Activated CD4-positive, alpha-beta T cell treated with anti-CD3 and anti-CD28 coated beads for 4 hours (primary cell): ENCODE results near the gene LRRC7.
"Not testable (repeated sequence)": the region's sequence is repeated elsewhere in the genome, so short reads cannot be mapped to it uniquely, and the experiment has no call there.

ENCODE experiments used
- DNase-seq, 2 donors: peaks; one replicate each; pipeline ENCODE4 v3.0.0-alpha.2; 2020

The LRRC7 gene

GRCh38 chr1:69702085-69702484 is 134.4 kb downstream of the LRRC7 start:
- no peak for DNase-seq

DNA sequence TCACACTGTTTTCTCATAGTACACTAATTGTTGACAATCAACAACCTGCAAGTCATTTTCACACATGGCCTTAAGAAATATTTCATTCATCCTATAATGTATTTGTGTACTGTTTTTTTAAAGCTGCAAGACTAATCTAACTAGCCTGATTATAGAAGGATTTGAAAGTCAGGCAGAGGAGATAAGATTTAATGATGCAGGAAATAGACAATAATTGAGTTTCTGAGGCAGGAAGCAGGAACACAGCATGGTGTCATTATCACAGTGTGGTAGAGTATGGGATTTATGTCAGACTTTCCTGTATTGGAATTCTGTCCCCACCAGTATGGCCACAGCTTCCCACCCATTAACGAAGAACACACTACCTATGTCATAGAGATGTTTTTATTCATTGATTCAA is 138.8 kb downstream of the LRRC7 start:
- no peak for DNase-seq

GRCh38 chr1:69707103-69707502 is 139.4 kb downstream of the LRRC7 start:
- no peak for DNase-seq

DNA sequence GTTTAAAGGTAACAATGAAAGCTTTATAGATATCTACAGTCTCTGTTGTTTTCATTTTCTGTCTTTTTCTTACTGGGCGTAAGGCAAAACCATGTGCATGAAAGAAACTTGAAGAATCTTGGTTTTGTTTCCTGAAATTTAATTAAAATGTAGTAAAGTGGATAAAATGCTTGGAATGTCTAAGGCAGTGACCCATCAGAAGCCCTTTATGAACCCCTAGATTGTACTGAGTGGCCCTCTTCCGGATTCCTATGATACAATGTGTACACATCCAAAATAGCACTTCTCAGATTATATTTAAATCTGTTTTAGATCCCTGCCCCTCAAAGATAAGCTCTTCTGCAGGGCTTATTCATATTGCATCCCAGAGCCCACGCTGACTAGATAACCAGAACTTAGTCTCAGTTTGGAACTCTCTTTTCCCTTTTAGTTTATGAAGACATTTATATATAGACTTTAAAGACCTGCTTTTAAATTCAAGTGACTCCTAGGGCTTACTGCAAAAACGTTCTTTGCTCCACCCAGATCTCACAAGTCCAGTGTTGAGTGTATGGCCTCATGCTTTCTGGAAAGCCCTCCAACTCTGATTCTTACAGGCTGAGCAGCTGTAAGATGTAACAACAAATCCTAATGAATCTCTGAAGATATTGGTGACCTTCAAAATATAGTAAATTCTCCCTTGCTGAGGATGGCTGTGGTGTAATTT is 142.9 kb downstream of the LRRC7 start:
- no peak for DNase-seq

- no peak for DNase-seq
Measured at GRCh38 chr1:69711190-69711930, 143.6 kb downstream of the LRRC7 start.

DNA sequence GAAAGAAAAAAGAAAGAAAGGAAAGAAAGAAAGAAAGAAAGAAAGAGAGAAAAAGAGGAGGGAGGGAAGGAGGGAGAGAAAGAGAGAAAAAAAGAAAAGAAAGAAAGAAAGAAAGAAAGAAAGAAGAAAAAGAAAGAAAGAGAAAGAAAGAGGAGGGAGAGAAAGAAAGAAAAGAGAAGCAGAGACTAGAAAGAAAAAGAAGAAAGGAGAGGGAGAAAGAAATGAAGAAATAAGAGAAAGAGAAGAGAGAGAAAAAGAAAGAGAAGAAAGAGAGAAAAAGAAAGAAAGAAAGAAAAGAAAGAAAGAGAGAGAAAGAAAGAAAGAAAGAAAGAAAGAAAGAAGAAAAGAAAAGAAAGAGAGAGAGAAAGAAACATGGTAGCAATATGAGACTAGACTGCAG is 150.1 kb downstream of the LRRC7 start:
- not testable (repeated sequence) for DNase-seq

DNA sequence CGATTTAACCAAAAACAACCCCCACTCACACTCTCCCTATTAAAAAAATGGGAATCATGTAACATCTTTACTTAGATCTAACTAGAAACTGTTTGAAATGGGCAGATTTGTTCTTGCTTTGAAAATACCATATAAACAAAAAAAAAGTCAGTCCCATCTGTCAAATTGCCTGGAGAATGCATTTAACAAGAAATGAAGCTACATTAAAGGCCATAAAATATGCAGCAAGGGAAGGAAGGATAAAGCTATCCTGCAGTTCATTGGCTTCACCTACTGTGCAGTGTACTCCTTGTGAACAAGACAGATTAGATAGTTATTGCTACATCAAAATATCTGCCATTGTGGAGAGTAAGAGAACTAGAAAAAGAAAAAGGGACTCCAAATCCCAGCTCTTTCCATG is 160.5 kb downstream of the LRRC7 start:
- no peak for DNase-seq

DNA sequence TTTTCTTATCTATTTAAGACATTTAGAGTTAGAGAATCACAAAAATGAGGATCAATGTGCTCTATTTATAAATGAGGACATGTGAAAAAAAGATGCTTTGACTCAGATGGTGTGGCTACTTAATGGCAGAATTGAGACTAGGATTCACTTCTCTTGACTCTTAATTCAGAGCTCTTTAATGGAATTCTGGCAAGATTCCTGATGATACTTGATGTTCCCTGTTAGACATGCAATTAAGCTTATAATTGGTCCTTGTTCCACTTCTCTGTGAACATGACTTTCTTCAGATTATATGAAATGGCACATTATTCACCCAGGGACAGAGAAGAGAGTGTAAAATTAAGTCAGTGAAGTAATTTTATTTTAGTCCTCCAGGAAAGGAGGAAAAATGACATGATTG is 165.3 kb downstream of the LRRC7 start:
- no peak for DNase-seq

DNA sequence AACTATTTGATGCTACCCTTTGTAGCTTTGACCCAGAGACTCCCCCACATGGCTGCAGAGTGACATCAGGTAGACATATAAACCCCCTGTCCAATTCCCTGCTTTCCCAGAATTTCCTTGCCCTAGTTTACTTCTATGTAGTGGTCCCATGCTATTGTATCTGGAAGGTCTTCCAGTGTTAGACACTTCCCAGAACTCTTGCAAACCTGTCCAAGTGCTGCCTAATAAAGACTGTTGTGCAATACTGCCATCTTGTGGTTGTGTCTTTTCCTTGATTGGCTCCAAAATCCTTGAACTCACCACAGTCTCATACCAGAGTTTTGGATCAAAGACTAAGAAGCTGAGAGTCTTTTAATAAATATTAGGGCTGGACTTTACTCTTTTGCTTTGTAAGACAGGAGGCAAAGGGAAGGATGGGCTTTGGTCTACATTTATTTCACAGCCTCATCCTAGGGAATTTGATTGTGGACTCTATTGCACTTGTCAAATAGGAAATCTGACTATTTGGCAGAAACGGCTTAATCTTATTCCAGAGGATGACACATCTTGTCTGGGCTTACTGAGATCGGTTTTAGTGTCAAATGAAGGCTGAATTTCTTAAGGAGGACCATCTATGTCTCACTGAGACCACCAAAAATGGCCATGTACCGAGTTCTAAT is 169.9 kb downstream of the LRRC7 start:
- DNase-seq = no peak

- DNase-seq = no peak
Measured at GRCh38 chr1:69738458-69739250, 170.9 kb downstream of the LRRC7 start.

DNA sequence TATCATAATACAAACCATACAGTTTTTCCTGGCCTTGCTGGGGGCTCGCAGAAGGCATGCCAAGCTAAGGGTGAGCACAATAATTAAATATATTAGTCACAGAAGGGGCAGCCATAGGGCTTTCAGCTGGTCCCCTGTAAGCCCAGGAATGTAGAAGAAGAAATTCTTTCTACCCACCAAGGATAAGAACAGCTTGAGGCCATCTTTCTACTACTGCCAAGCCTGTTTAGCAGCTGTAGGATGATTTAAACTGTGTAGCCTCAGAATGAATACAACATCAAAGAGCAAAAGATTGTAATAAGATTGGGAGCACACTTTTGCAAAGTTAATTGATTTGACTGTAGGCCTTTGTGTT is 171.5 kb downstream of the LRRC7 start:
- DNase-seq = no peak

DNA sequence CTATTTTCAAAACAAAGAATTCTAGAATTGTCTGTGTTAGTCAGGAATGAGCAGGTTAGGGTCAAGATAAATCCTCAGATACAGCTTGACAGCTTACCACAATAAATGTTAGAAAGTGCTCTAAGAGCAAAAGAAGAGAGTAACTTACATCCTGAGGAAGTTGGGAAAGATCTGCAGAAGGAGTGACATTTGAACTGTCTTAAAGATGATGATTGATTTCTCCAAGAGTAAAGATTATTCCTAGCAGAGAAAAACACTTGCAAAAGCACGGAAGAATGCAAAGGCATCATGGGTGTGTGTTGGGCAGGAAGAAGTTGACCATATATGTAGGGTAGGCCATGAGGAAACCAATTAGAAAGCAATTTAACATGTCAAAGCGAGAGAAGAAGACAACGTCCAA is 175.4 kb downstream of the LRRC7 start:
- DNase-seq = no peak

DNA sequence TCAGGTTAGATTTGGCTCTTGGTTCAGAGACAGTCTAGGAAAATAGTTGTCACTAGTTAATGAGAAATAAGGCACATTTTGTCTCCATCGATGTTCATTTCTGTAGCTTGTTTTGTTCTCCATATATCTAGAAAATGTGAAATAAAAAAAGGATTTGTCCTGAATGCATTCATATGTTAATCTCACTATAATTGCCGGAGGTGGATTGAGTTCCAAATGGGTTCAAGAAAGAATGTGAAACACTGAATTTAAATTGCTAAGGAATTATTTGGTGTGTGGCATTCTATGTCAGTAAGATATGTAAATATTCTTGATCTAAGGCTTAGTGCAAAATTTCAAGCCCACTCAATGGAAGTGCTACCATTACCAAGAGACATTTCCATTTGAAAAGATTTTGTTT is 176.7 kb downstream of the LRRC7 start:
- DNase-seq = no peak

DNA sequence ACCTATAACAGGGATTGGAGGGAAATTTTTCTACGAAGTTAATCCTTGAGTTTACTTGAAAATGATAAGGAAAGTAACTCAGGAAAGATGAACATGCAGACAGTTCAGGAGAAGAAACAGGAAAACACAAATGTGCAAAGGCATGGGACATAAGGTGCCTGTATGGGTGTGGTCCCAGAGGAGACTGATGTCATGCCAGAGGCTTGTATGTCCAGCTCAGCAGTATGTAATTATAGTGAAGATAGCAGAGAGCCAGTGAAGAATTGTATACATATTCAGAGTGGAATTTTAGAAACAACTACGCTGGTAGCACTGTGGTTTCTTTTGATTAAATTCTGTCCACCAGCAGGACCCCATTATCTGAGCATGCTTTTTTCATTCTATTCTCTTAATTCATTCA is 179.5 kb downstream of the LRRC7 start:
- DNase-seq = no peak

DNA sequence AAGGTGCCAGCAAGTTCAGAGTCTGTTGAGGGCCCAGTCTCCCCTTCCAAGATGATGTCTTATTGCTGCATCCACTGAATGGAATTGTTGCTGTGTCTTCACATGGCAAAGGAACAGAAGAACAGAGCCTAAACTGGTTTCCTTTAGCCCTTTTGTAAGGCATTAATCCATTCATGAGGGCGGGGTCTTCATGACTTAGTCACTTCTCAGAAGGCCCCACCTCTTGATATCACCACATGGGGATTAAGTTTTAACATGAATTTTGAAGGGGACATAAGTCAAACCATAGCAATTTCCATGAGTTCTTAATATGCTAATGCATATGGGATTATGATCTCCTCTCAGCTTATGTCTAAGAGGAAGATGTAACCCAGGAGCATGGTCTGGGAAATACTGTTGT is 182.9 kb downstream of the LRRC7 start:
- no peak for DNase-seq

DNA sequence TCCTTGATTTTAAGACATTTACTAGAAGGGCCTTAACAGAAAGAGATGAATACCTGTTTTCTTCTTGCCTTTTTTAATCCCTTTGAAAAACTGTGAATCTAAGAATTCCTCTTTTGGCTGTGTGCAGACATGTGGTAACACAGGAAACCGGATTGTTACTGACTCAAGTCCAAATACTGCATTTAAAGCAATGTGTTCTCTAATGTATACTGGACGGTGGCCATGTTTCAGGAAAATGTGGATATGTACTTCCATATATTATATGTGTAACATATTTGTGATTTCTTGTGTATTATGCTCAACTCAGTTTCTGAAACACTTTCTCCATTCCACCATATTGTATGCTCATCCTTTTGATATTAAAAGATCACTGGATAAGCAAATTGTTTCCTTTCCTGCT is 185.1 kb downstream of the LRRC7 start:
- no peak for DNase-seq

- DNase-seq = no peak
Measured at GRCh38 chr1:69754521-69754920, 186.8 kb downstream of the LRRC7 start.

- no peak for DNase-seq
Measured at GRCh38 chr1:69755647-69756046, 187.9 kb downstream of the LRRC7 start.

DNA sequence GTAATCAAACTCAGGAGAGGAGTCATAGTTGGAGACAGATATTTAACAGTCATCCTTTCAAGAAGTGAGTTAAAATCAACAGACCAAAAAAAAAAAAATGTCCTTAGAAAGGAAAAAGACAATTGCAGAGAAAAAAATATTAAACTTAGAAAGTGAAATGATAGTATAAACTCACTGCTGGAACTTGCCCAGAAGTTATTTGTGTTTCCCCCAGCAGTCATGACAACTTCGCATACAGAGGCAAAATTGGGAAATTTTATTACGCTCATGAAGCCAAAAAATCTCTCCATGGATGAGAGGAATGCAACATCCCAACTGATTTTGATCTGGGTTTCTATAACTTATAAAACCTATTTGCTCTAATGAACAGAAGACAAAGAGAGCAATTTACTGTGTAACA is 198.2 kb downstream of the LRRC7 start:
- DNase-seq = no peak

DNA sequence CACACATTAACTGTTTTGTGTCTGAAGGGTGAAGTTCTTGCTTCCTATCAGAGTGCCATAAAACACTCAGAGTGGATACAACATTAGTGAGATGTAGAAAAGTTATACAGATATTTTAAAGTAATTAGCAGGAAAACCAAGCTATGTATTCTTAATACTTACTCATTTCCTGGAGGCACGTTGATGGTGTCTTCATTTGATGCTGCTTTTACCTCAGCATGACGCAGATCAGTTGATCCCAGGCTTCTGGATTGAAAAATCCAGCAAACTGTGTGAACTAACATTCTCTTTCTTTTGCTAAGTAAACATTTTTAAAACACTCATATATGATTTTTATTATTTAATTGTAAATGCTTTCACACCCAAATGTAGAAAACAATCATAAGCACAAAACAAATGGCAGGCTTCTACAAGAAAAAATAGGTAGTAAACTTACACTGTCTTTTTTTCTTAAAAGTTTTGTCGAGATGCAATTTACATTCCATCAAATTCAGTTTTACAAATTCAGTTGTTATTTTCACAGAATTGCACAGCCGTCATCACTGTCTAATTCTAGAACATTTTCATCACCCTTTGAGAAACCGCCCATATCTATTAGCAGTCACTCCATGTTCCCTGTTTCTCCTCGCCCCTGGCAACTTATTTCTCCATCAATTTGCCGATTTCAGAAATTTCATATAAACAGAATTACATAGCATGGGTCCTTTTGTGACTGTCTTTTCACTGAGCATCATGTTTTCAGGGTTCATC is 198.9 kb downstream of the LRRC7 start:
- no peak for DNase-seq

GRCh38 chr1:69776555-69776954 is 208.8 kb downstream of the LRRC7 start:
- no peak for DNase-seq

DNA sequence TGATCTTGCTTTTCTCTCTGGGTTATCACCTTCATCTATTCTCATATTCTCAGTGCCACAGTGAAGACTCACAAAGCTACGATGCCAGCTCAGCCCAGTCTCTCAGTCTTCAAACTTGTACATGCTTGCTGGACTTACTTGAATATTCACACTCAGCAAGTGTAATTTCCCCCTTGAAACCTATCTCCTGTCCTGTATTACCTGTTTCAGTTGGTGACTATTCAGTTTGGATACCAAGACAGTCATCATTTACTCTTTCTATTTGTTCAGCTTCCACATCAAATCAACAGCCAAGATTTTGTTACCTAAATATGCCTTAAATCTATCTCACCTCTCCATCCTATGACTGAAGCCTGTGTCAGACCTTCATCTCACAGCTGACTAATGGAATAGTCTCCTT is 209.7 kb downstream of the LRRC7 start:
- no peak for DNase-seq

DNA sequence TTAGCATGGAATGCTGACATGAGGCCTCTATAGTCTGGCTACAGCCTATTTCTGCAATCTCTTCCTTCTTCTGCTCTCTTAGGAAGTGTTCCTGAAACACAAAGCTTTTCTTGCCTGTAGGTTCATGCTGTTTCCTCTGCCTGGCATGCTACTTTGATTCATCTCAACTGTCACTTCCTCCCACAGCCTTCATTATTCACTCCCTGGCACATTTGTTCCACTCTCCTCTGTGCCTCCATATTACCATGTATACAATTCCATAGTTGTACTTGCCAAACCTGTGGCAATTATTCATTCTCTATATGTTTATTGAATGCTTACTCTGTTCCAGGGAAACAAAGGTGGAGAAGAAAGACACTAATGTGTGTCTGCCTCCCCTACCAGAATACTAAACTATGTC is 210.2 kb downstream of the LRRC7 start:
- DNase-seq = no peak
